LNCAP (cell line): ENCODE data around the gene GPD1.

Experiments used
- TF ChIP-seq, protein P1 (sequence below): fragments of 450-650 bp; IDR thresholded peaks from 2 replicates; pipeline ENCODE4 v1.5.1; 2017; ENCODE audit warnings: mild to moderate bottlenecking

GPD1 gene

DNA sequence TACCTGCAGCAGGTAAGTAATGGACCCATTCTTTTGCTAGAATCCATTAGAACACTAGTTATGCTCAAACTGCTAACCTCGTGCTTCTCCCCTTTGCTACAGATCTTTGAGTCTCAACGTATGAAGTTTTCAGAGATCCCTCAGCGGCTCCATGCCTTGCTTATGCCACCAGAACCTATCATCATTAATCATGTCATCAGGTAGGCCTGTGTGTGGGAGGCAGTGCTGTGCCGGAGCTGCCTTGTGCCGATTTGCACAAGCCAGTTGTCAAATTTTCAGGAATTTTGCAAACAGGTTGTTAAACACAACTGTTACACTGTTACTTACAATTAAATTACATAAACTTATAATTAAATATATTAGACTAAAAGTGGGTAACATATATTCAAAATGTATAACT lies 13.4 kb upstream of the GPD1 start:
- TF ChIP-seq, protein P1, sequence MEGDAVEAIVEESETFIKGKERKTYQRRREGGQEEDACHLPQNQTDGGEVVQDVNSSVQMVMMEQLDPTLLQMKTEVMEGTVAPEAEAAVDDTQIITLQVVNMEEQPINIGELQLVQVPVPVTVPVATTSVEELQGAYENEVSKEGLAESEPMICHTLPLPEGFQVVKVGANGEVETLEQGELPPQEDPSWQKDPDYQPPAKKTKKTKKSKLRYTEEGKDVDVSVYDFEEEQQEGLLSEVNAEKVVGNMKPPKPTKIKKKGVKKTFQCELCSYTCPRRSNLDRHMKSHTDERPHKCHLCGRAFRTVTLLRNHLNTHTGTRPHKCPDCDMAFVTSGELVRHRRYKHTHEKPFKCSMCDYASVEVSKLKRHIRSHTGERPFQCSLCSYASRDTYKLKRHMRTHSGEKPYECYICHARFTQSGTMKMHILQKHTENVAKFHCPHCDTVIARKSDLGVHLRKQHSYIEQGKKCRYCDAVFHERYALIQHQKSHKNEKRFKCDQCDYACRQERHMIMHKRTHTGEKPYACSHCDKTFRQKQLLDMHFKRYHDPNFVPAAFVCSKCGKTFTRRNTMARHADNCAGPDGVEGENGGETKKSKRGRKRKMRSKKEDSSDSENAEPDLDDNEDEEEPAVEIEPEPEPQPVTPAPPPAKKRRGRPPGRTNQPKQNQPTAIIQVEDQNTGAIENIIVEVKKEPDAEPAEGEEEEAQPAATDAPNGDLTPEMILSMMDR: no peak

DNA sequence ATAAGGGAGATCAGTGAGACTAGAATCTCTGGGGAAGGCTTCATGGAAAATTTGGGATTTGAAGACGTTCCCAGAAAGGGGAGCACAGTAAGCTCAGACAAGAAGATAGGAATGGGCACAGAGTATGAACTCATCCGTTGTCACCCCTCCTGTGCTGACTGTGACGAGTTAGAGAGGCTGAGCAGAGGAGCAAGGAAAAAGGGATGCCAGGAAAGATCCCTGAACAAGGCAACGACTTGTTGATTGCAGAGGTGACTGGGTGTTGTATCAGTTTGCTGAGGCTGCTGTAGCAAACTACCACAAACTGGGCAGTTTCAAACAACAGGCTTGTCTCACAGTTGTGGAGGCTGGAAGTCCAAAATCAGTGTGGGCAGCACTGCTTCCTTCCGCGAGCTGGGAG lies 5.9 kb upstream of the GPD1 start:
- TF ChIP-seq, protein P1: no peak

- TF ChIP-seq, protein P1: no peak
These were observed 4.4 kb upstream of the GPD1 start for GRCh38 chr12:50099302-50100008.

- TF ChIP-seq, protein P1: no peak
These were observed 3.2 kb upstream of the GPD1 start for GRCh38 chr12:50100561-50100960.

DNA sequence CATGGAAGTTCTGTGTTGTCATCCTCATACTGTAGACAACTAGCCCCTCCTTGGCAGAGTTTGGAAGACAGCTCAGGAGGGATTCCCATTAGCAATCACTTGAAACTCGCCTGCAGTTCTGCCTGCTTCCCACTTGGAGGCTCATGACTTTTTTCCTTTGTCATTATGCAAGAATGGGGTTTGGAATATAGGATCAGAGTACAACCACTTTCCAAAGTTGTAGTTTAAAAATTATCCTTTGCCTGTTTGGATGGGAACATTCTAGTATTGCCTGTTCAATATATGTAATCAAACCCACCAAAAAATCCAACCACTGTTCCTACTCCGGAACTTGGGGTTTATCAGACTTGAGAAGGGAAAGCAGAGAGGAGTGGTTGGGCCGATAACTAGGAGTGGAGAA lies 2.1 kb upstream of the GPD1 start:
- TF ChIP-seq, protein P1: peak; percentile 32

- TF ChIP-seq, protein P1: no peak
These were observed 1.7 kb upstream of the GPD1 start for GRCh38 chr12:50102131-50102531.

- TF ChIP-seq, protein P1: no peak
These were observed 1.0 kb upstream of the GPD1 start for GRCh38 chr12:50102646-50103309.
